ENCODE results near the gene CABP1. TPM values are rescaled to one million over a fixed set of nuclear protein-coding genes. Genes with fewer than 3 reads are reported as not detected.

The CABP1 gene
- total RNA-seq, 2 experiments from 2014 or later: 0.25 to 0.45 TPM

GRCh38 chr12:120646044-120646443 is 5.6 kb downstream of the CABP1 start:
- ChIA-PET POLR2A (interaction anchor here (0.9 kb wide), 1 partner anchor 42 kb away, joined by 3 read pairs; no protein-coding TSS in a partner anchor), CTCF (interaction anchor here (0.7 to 5.1 kb wide), 15 partner anchors 11 to 326 kb away, joined by 3 to 91 read pairs (median 28); partner anchors contain the start of genes MLEC, POP5 and UNC119B)
- peaks cover 26% of the 10 kb centered on the region for H3K4me1 Mint-ChIP-seq
- no peaks in the 10 kb centered on the region for H3K9me3 Mint-ChIP-seq
- no peak overlapping the region for H3K27ac Mint-ChIP-seq
- no peak overlapping the region for H3K4me3 Mint-ChIP-seq
- no peak for DNase-seq
- peaks cover 66% of the 10 kb centered on the region for H3K27me3 Mint-ChIP-seq
- H3K36me3 Mint-ChIP-seq (ENCODE audit: low read depth): no peaks in the 10 kb centered on the region

- no peaks in the 10 kb centered on the region for H3K9me3 Mint-ChIP-seq
- H3K27ac Mint-ChIP-seq: no peak overlapping the region
- ChIA-PET POLR2A (interaction anchor here (0.6 to 1.0 kb wide), 2 partner anchors 64 to 356 kb away, joined by 3 to 4 read pairs; partner anchors contain the start of gene UNC119B), CTCF (interaction anchor here (0.6 to 5.1 kb wide), 19 partner anchors 10 to 450 kb away, joined by 3 to 91 read pairs (median 9); partner anchors contain the start of genes MLEC, POP5 and UNC119B)
- no peak for DNase-seq
- H3K4me1 Mint-ChIP-seq: peaks cover 20% of the 10 kb centered on the region
- peaks cover 63% of the 10 kb centered on the region for H3K27me3 Mint-ChIP-seq
- H3K4me3 Mint-ChIP-seq: no peak overlapping the region
- no peaks in the 10 kb centered on the region for H3K36me3 Mint-ChIP-seq (ENCODE audit: low read depth)
Observed at GRCh38 chr12:120647375-120647755, 6.9 kb downstream of the CABP1 start.

- DNase-seq: no peak
- Mint-ChIP-seq H3K27ac (no peak overlapping the region), H3K4me3 (no peak overlapping the region), H3K27me3 (peaks cover 52% of the 10 kb centered on the region), H3K4me1 (peaks cover 16% of the 10 kb centered on the region), H3K36me3 (ENCODE audit: low read depth) (no peaks in the 10 kb centered on the region), H3K9me3 (no peaks in the 10 kb centered on the region)
- CTCF ChIA-PET: interaction anchor here (0.7 to 5.1 kb wide), 38 partner anchors 8 to 410 kb away, joined by 3 to 91 read pairs (median 5); partner anchors contain the start of genes ACADS, CABP1, MLEC and POP5
- POLR2A ChIA-PET: interaction anchor here (0.8 to 1.5 kb wide), 5 partner anchors 29 to 75 kb away, joined by 3 to 10 read pairs (median 4); partner anchors contain the start of gene POP5
Observed at GRCh38 chr12:120649442-120650232, 9.2 kb downstream of the CABP1 start.

- Mint-ChIP-seq H3K27ac (no peak overlapping the region), H3K27me3 (peaks cover 48% of the 10 kb centered on the region), H3K4me3 (no peak overlapping the region), H3K36me3 (ENCODE audit: low read depth) (no peaks in the 10 kb centered on the region), H3K9me3 (no peaks in the 10 kb centered on the region), H3K4me1 (peaks cover 16% of the 10 kb centered on the region)
- ChIA-PET POLR2A (no interaction called here), CTCF (interaction anchor here (0.8 to 5.1 kb wide), 16 partner anchors 7 to 324 kb away, joined by 3 to 91 read pairs (median 8); partner anchors contain the start of genes MLEC, POP5 and UNC119B)
- no peak for DNase-seq
Observed at GRCh38 chr12:120650233-120650690, 9.8 kb downstream of the CABP1 start.

GRCh38 chr12:120651821-120652220 is 11.4 kb downstream of the CABP1 start:
- POLR2A ChIA-PET: no interaction called here
- peaks cover 40% of the 10 kb centered on the region for H3K27me3 Mint-ChIP-seq
- CTCF ChIA-PET: no interaction called here
- H3K4me1 Mint-ChIP-seq: peaks cover 15% of the 10 kb centered on the region
- H3K9me3 Mint-ChIP-seq: no peaks in the 10 kb centered on the region
- no peak overlapping the region for H3K27ac Mint-ChIP-seq
- no peak overlapping the region for H3K4me3 Mint-ChIP-seq
- DNase-seq: no peak
- no peaks in the 10 kb centered on the region for H3K36me3 Mint-ChIP-seq (ENCODE audit: low read depth)

GRCh38 chr12:120652656-120653435 is 12.4 kb downstream of the CABP1 start:
- Mint-ChIP-seq H3K27ac (no peak overlapping the region), H3K27me3 (peaks cover 37% of the 10 kb centered on the region), H3K4me1 (peaks cover 11% of the 10 kb centered on the region), H3K4me3 (no peak overlapping the region), H3K9me3 (no peaks in the 10 kb centered on the region), H3K36me3 (ENCODE audit: low read depth) (no peaks in the 10 kb centered on the region)
- CTCF ChIA-PET: interaction anchor here (1.2 kb wide), 1 partner anchor 319 kb away, joined by 3 read pairs; no protein-coding TSS in a partner anchor
- no peak for DNase-seq
- POLR2A ChIA-PET: no interaction called here

- H3K27me3 Mint-ChIP-seq: peaks cover 37% of the 10 kb centered on the region
- H3K9me3 Mint-ChIP-seq: no peaks in the 10 kb centered on the region
- DNase-seq: no peak
- no peaks in the 10 kb centered on the region for H3K36me3 Mint-ChIP-seq (ENCODE audit: low read depth)
- peaks cover 9% of the 10 kb centered on the region for H3K4me1 Mint-ChIP-seq
- no peak overlapping the region for H3K27ac Mint-ChIP-seq
- ChIA-PET POLR2A (no interaction called here), CTCF (no interaction called here)
- no peak overlapping the region for H3K4me3 Mint-ChIP-seq
Observed at GRCh38 chr12:120653611-120654010, 13.2 kb downstream of the CABP1 start.

GRCh38 chr12:120654656-120655055 is 14.2 kb downstream of the CABP1 start:
- ChIA-PET POLR2A (no interaction called here), CTCF (interaction anchor here (5.5 kb wide), 1 partner anchor 7 kb away, joined by 35 read pairs; no protein-coding TSS in a partner anchor)

GRCh38 chr12:120656008-120656407 is 15.6 kb downstream of the CABP1 start:
- Mint-ChIP-seq H3K27me3 (peaks cover 22% of the 10 kb centered on the region), H3K36me3 (ENCODE audit: low read depth) (no peaks in the 10 kb centered on the region), H3K27ac (no peak overlapping the region), H3K9me3 (no peaks in the 10 kb centered on the region), H3K4me1 (no peaks in the 10 kb centered on the region), H3K4me3 (no peak overlapping the region)
- no peak for DNase-seq
- ChIA-PET CTCF (interaction anchor here (5.5 kb wide), 1 partner anchor 8 kb away, joined by 35 read pairs; no protein-coding TSS in a partner anchor), POLR2A (no interaction called here)

More at GRCh38 chr12:120654656-120655055, 14.2 kb downstream of the CABP1 start:
- DNase-seq: no peak
- no peaks in the 10 kb centered on the region for H3K9me3 Mint-ChIP-seq
- peaks cover under 1% of the 10 kb centered on the region for H3K4me1 Mint-ChIP-seq
- H3K27ac Mint-ChIP-seq: no peak overlapping the region
- H3K4me3 Mint-ChIP-seq: no peak overlapping the region
- H3K27me3 Mint-ChIP-seq: peaks cover 31% of the 10 kb centered on the region
- H3K36me3 Mint-ChIP-seq (ENCODE audit: low read depth): no peaks in the 10 kb centered on the region

GRCh38 chr12:120658286-120659150 is 18.1 kb downstream of the CABP1 start:
- H3K4me1 Mint-ChIP-seq: no peaks in the 10 kb centered on the region
- ChIA-PET POLR2A (no interaction called here), CTCF (interaction anchor here (5.5 kb wide), 1 partner anchor 10 kb away, joined by 35 read pairs; no protein-coding TSS in a partner anchor)
- H3K9me3 Mint-ChIP-seq: no peaks in the 10 kb centered on the region
- peaks cover 7% of the 10 kb centered on the region for H3K27me3 Mint-ChIP-seq
- H3K27ac Mint-ChIP-seq: no peak overlapping the region
- H3K4me3 Mint-ChIP-seq: no peak overlapping the region
- H3K36me3 Mint-ChIP-seq (ENCODE audit: low read depth): no peaks in the 10 kb centered on the region
- DNase-seq: no peak

GRCh38 chr12:120659151-120659525 is 18.7 kb downstream of the CABP1 start:
- POLR2A ChIA-PET: no interaction called here
- Mint-ChIP-seq H3K4me1 (no peaks in the 10 kb centered on the region), H3K27ac (no peak overlapping the region), H3K4me3 (no peak overlapping the region), H3K27me3 (peaks cover 3% of the 10 kb centered on the region), H3K9me3 (no peaks in the 10 kb centered on the region), H3K36me3 (ENCODE audit: low read depth) (no peaks in the 10 kb centered on the region)
- CTCF ChIA-PET: interaction anchor here (5.5 kb wide), 1 partner anchor 11 kb away, joined by 35 read pairs; no protein-coding TSS in a partner anchor
- no peak for DNase-seq

- Mint-ChIP-seq H3K27me3 (peaks cover 3% of the 10 kb centered on the region), H3K4me1 (no peaks in the 10 kb centered on the region), H3K27ac (no peak overlapping the region), H3K9me3 (no peaks in the 10 kb centered on the region), H3K36me3 (ENCODE audit: low read depth) (no peaks in the 10 kb centered on the region), H3K4me3 (no peak overlapping the region)
- POLR2A ChIA-PET: no interaction called here
- CTCF ChIA-PET: no interaction called here
- no peak for DNase-seq
Observed at GRCh38 chr12:120661432-120661831, 21.0 kb downstream of the CABP1 start.

All from activated CD4-positive, alpha-beta memory T cell treated with anti-CD3 and anti-CD28 coated beads, Interleukin-2, amount 10 ng/mL, durations not matched to agents 7 days and 5 days (primary cell).